Testis (tissue), 3 donors: ENCODE results near the gene C2CD4C. TPM values are rescaled to one million over a fixed set of nuclear protein-coding genes. Genes with fewer than 3 reads are reported as not detected.

ENCODE experiments used
- DNase-seq: peaks from one replicate; pipeline ENCODE4 v3.0.0-alpha.2; 2019
- H3K27ac ChIP-seq, 2 donors: fragments of 200-600 bp; sonication (generic); one replicate each; pipeline ENCODE4 v1.5.1; 2019
- H3K27me3 ChIP-seq: fragments of 200-600 bp; sonication (generic); one replicate; pipeline ENCODE4 v1.5.1; 2019
- H3K36me3 ChIP-seq: fragments of 200-600 bp; sonication (generic); one replicate; pipeline ENCODE4 v1.5.1; 2017; ENCODE audit warnings: low read depth; ENCODE audit errors: missing control alignments
- H3K4me1 ChIP-seq: fragments of 200-600 bp; sonication (generic); one replicate; pipeline ENCODE4 v1.5.1; 2019
- H3K4me3 ChIP-seq, 2 donors: fragments of 200-600 bp; sonication (generic); one replicate each; pipeline ENCODE4 v1.5.1; 2017 to 2019
- H3K9me3 ChIP-seq: fragments of 200-600 bp; sonication (generic); one replicate; pipeline ENCODE4 v1.5.1; 2017
- CTCF ChIP-seq, 3 experiments: fragments of 450-650 bp in 2 of 3; fragments of 200-600 bp in 1 of 3; sonication (generic) in 1 of 3; IDR thresholded peaks; one replicate each; pipeline ENCODE4 v1.5.1; 2016 to 2019; ENCODE audit warnings: antibody characterized with exemption in 3 of 3, mild to moderate bottlenecking in 2 of 3, moderate library complexity in 1 of 3
- POLR2A ChIP-seq: fragments of 450-650 bp; IDR thresholded peaks from one replicate; pipeline ENCODE4 v1.6.1; 2017; ENCODE audit warnings: antibody characterized with exemption, mild to moderate bottlenecking, moderate library complexity
- WGBS, 2 donors: methylation state at CpG; one replicate each; pipeline ENCODE4 v1.1.5; 2018; 5-methylcytosine and 5-hydroxymethylcytosine counted together
- intact Hi-C: fragments of 100-400 bp; cut with DNase I; formaldehyde crosslinking; loops from one replicate; pipeline ENCODE4 v1.15.1; 2023; ENCODE audit warnings: low total_unique reads
- polyA plus RNA-seq: library from polyadenylated mRNA; stranded (reverse); fragments of 350-450 nt; fragmentation: Illumina TruSeq; extraction: RNeasy Lipid Tissue Mini Kit (QIAGEN cat#74804); gene quantifications from one replicate; pipeline ENCODE4 v1.2.3, GENCODE V29; 2014; ENCODE audit warnings: low read depth, low replicate concordance; ENCODE audit not compliant: insufficient read depth
- total RNA-seq, 2 donors: library from RNA; depleted of rRNA; stranded (reverse); fragments of >200 nt; gene quantifications; one replicate each; pipeline ENCODE4 v1.2.3, GENCODE V29; 2016

C2CD4C gene
- total and polyA plus RNA-seq, 3 donors from 2014 or later = 0.88 to 5.4 (median 5.3) TPM

GRCh38 chr19:406971-407510 is 1.9 kb downstream of the C2CD4C start:
- 49 to 65% methylated on average over 31 to 39 of the region's 48 CpGs for WGBS, 2 donors
- no peaks in the 10 kb centered on the region for H3K9me3 ChIP-seq
- H3K27ac ChIP-seq = no peak overlapping the region
- intact Hi-C loops = no loop called here
- H3K4me1 ChIP-seq = peaks cover 8% of the 10 kb centered on the region
- no peak for TF ChIP-seq CTCF (IDR thresholded peaks at IDR 0.05)
- TF ChIP-seq POLR2A = no peak
- no peak overlapping the region for H3K4me3 ChIP-seq
- no peaks in the 10 kb centered on the region for H3K27me3 ChIP-seq
- DNase-seq = no peak
- no peaks in the 10 kb centered on the region for H3K36me3 ChIP-seq

GRCh38 chr19:406135-406781 is 2.7 kb downstream of the C2CD4C start:
- no peaks in the 10 kb centered on the region for H3K27me3 ChIP-seq
- intact Hi-C loops = no loop called here
- TF ChIP-seq POLR2A = no peak
- TF ChIP-seq CTCF (IDR thresholded peaks at IDR 0.05) = no peak
- H3K9me3 ChIP-seq = no peaks in the 10 kb centered on the region
- no peak for DNase-seq
- peaks cover 8% of the 10 kb centered on the region for H3K4me1 ChIP-seq
- WGBS, 2 donors = 54 to 58% methylated on average over 24 to 41 of the region's 41 CpGs
- H3K27ac ChIP-seq = no peak overlapping the region
- no peak overlapping the region for H3K4me3 ChIP-seq
- no peaks in the 10 kb centered on the region for H3K36me3 ChIP-seq

DNA sequence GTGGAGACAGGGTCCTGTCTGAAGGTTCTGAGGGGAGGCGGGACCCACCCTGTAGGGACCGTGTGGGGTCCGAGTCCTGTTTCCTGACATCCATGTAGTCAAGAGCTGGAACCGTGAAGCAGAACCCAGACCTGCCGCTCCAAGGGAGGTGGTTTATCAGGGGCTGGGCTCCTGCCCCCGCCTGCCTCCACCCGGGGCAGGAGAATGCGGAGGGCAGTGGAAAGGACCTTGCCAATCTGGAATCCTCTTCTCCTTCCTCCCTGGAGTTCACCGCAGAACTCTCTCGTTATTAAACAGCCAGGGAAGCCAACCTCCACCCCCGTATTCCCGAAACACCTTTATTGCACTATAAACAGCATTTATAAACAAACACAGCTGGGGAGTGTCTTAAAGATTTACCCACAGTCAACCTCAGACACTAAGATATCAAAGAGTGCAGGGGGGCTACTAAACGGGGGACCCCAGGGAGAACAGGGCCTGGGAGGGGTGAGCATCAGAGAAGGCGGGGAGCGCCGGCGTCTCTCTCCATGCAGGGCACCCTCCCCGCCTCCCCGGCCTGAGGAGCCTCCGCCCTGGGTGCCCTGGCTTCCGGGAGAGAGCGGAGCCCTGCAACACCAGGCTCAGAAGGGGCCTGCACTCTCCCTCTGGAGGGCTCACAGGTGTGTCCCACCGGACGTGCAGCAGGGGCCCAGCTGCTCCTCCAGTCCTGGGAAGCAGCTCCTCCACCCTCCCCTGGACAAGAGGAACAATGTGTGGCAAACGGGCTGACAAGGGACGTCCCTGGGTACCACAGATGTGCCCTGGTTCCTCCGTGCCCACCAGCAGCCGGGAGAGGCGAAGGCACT is 3.6 kb downstream of the C2CD4C start:
- DNase-seq = no peak
- Histone ChIP-seq H3K4me3 (no peak overlapping the region), H3K9me3 (no peaks in the 10 kb centered on the region), H3K27ac (no peak overlapping the region), H3K27me3 (no peaks in the 10 kb centered on the region), H3K4me1 (peaks cover 8% of the 10 kb centered on the region), H3K36me3 (no peaks in the 10 kb centered on the region)
- intact Hi-C loops = no loop called here
- TF ChIP-seq POLR2A = no peak
- no peak for TF ChIP-seq CTCF (IDR thresholded peaks at IDR 0.05)
- WGBS, 2 donors = 47% methylated on average over 18 to 27 of the region's 29 CpGs

- intact Hi-C loops = no loop called here
- H3K4me3 ChIP-seq = no peak overlapping the region
- H3K27me3 ChIP-seq = no peaks in the 10 kb centered on the region
- H3K9me3 ChIP-seq = no peaks in the 10 kb centered on the region
- WGBS, 2 donors = 73 to 85% methylated on average over 17 to 37 of the region's 38 CpGs
- no peak overlapping the region for H3K27ac ChIP-seq
- no peaks in the 10 kb centered on the region for H3K36me3 ChIP-seq
- no peak for TF ChIP-seq CTCF (IDR thresholded peaks at IDR 0.05)
- TF ChIP-seq POLR2A = no peak
- peaks cover 2% of the 10 kb centered on the region for H3K4me1 ChIP-seq
- no peak for DNase-seq
Observed at GRCh38 chr19:403221-404027, 5.5 kb downstream of the C2CD4C start.
